K562 (cell line): Measurements from ENCODE around the gene ULK2.

Source experiments
- BCLAF1 ChIP-seq, 2 experiments: fragments of 450-650 bp in 1 of 2; IDR thresholded peaks; 2 replicates each; pipeline ENCODE4 v1.6.1; 2011 to 2017; ENCODE audit warnings: low read depth in 2 of 2, antibody characterized with exemption in 1 of 2, borderline replicate concordance in 1 of 2, low read length in 1 of 2, mild to moderate bottlenecking in 1 of 2, mixed read lengths in 1 of 2; ENCODE audit not compliant: control insufficient read depth in 1 of 2
- GATA2 ChIP-seq: sonication (generic); formaldehyde crosslinking; IDR thresholded peaks from 2 replicates; pipeline ENCODE4 v1.4.0; 2020; ENCODE audit warnings: mild to moderate bottlenecking, missing genetic modification reagents
- JUND ChIP-seq, 2 experiments: IDR thresholded peaks; 2 replicates in 1 of 2; 3 replicates in 1 of 2; pipeline ENCODE4 v1.6.1; 2011; ENCODE audit warnings: borderline replicate concordance in 2 of 2, low read depth in 2 of 2, low read length in 2 of 2, improper control_type of control experiment in 1 of 2, missing biosample characterization in 1 of 2, missing genetic modification characterization in 1 of 2, missing genetic modification reagents in 1 of 2
- KAT8 ChIP-seq: fragments of 450-650 bp; IDR thresholded peaks from 2 replicates; pipeline ENCODE4 v1.6.1; 2016; ENCODE audit warnings: low read depth, mild to moderate bottlenecking
- POLR2AphosphoS2 ChIP-seq: IDR thresholded peaks from 2 replicates; pipeline ENCODE4 v1.6.1; 2012; ENCODE audit warnings: low read length, improper control_type of control experiment
- RFX5 ChIP-seq: IDR thresholded peaks from 2 replicates; pipeline ENCODE4 v1.6.1; 2011; ENCODE audit warnings: low read depth, mild to moderate bottlenecking, improper control_type of control experiment, low read length
- ZFP36 ChIP-seq: fragments of 150-350 bp; IDR thresholded peaks from 2 replicates; pipeline ENCODE4 v1.6.1; 2018; ENCODE audit warnings: low read length, low read depth; ENCODE audit not compliant: partially characterized antibody
- ZNF253 ChIP-seq: fragments of 250-450 bp; sonication (Bioruptor Pico); conservative IDR thresholded peaks from 2 replicates; pipeline ENCODE4 v1.6.1; 2021; ENCODE audit warnings: mild to moderate bottlenecking
- ZNF518B ChIP-seq: fragments of 250-450 bp; sonication (Bioruptor Pico); IDR thresholded peaks from 2 replicates; pipeline ENCODE4 v1.5.0; 2021; ENCODE audit warnings: mild to moderate bottlenecking, moderate library complexity

- no peak for TF ChIP-seq ZNF253 (CRISPR knock-in tag)
- TF ChIP-seq KAT8: no peak
- TF ChIP-seq GATA2 (CRISPR knock-in tag): no peak
- TF ChIP-seq ZNF518B (CRISPR knock-in tag): no peak
- TF ChIP-seq RFX5: no peak
- TF ChIP-seq BCLAF1 (IDR thresholded peaks at IDR 0.05; ENCODE audit: borderline replicate concordance in 1 of 2, control insufficient read depth in 1 of 2, low read depth in 2 of 2, low read length in 1 of 2): no peak
- no peak for TF ChIP-seq JUND (IDR thresholded peaks at IDR 0.05; ENCODE audit: borderline replicate concordance, low read depth, low read length)
- TF ChIP-seq JUND (tag; IDR thresholded peaks at IDR 0.05; ENCODE audit: borderline replicate concordance, low read depth, low read length): no peak
- TF ChIP-seq ZFP36: no peak
- TF ChIP-seq POLR2AphosphoS2: no peak
Observed at GRCh38 chr17:19909139-19909538, 41.4 kb upstream of the ULK2 start.
